HL-60 (cell line): Measurements from ENCODE around the gene PAOX.

Source experiments
- GABPA ChIP-seq: IDR thresholded peaks from 2 replicates; pipeline ENCODE4 v1.6.1; 2012; ENCODE audit warnings: low read depth
- POLR2AphosphoS5 ChIP-seq: IDR thresholded peaks from 2 replicates; pipeline ENCODE4 v1.6.1; 2012; ENCODE audit warnings: low read depth
- REST ChIP-seq: IDR thresholded peaks from 2 replicates; pipeline ENCODE4 v1.6.1; 2012; ENCODE audit warnings: low read depth; ENCODE audit not compliant: insufficient replicate concordance
- SPI1 ChIP-seq: IDR thresholded peaks from 2 replicates; pipeline ENCODE4 v1.6.1; 2012; ENCODE audit warnings: low read depth, mild to moderate bottlenecking, borderline replicate concordance
- TF ChIP-seq, protein P1 (sequence below): IDR thresholded peaks from one replicate; pipeline ENCODE4 v1.5.1; 2011; ENCODE audit warnings: low read length, control low read depth, inconsistent platforms; ENCODE audit not compliant: insufficient read depth

- TF ChIP-seq, protein P1, sequence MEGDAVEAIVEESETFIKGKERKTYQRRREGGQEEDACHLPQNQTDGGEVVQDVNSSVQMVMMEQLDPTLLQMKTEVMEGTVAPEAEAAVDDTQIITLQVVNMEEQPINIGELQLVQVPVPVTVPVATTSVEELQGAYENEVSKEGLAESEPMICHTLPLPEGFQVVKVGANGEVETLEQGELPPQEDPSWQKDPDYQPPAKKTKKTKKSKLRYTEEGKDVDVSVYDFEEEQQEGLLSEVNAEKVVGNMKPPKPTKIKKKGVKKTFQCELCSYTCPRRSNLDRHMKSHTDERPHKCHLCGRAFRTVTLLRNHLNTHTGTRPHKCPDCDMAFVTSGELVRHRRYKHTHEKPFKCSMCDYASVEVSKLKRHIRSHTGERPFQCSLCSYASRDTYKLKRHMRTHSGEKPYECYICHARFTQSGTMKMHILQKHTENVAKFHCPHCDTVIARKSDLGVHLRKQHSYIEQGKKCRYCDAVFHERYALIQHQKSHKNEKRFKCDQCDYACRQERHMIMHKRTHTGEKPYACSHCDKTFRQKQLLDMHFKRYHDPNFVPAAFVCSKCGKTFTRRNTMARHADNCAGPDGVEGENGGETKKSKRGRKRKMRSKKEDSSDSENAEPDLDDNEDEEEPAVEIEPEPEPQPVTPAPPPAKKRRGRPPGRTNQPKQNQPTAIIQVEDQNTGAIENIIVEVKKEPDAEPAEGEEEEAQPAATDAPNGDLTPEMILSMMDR = no peak
- TF ChIP-seq POLR2AphosphoS5 (no peak), REST (no peak), GABPA (no peak), SPI1 (no peak)
These were observed 36.7 kb downstream of the PAOX start for GRCh38 chr10:133415752-133416151.
